ENCODE measurements around the gene LRP2. TPM values are rescaled to one million over a fixed set of nuclear protein-coding genes. Genes with fewer than 3 reads are reported as not detected.

The LRP2 gene
- polyA plus RNA-seq, 1 donor (not counting 4 experiments of a cell fraction or from before 2014, with no cell fraction given) = not detected

DNA sequence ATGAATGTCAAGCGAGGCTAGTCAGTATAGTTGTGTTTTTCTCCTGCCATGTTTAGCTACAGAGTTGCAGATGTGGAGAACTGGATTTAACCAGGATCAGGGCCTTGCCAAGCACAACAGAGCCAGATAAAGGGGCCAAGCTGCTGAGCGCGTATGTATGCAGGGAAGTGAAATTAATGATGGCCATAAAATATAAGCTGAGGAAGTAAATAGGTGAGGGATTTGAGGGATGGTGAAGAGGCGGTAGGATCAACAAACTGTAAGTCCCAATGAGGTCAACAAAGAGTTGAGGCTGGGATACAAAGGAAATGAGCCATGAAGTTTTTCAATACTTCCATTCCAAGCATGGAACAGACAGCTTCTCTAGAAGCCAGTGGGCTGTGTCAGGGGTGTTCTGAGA lies 10.6 kb downstream of the LRP2 start:
- Histone ChIP-seq H3K27ac (ENCODE audit: control insufficient read depth, insufficient read depth, low read length) (no peak overlapping the region), H3K9me1 (ENCODE audit: control insufficient read depth, extremely low read depth, insufficient read depth, low read length) (no peaks in the 10 kb centered on the region), H3K4me3 (ENCODE audit: control insufficient read depth in 2 of 3, extremely low read depth in 1 of 3, insufficient read depth in 2 of 3, low read depth in 1 of 3, low read length in 3 of 3) (no peak overlapping the region), H3K36me3 (ENCODE audit: control insufficient read depth in 2 of 2, extremely low read depth in 1 of 2, insufficient read depth in 2 of 2, low read length in 2 of 2) (no peaks in the 10 kb centered on the region), H3K4me2 (ENCODE audit: control insufficient read depth, extremely low read depth, insufficient read depth, low read depth, low read length) (no peak overlapping the region), H3K27me3 (ENCODE audit: control insufficient read depth, extremely low read depth, insufficient read depth, low read length) (no peaks in the 10 kb centered on the region), H3K79me2 (ENCODE audit: control insufficient read depth, insufficient read depth, low read length) (no peaks in the 10 kb centered on the region), H3K4me1 (ENCODE audit: control insufficient read depth, extremely low read depth, insufficient read depth, low read length) (no peaks in the 10 kb centered on the region), H2AFZ (ENCODE audit: control insufficient read depth, low read length) (no peak overlapping the region), H3K9ac (ENCODE audit: control insufficient read depth, extremely low read depth, insufficient read depth, low read length) (no peak overlapping the region), H4K20me1 (ENCODE audit: control insufficient read depth, extremely low read depth, insufficient read depth, low read length) (no peaks in the 10 kb centered on the region), H3K9me3 (ENCODE audit: control insufficient read depth, low read depth, low read length) (no peaks in the 10 kb centered on the region)
- FAIRE-seq (no peak), DNase-seq (ENCODE audit: low read depth, low spot score) (no peak)
- TF ChIP-seq EZH2 (IDR thresholded peaks at IDR 0.05; ENCODE audit: low read length) = no peak
- TF ChIP-seq, protein P1, sequence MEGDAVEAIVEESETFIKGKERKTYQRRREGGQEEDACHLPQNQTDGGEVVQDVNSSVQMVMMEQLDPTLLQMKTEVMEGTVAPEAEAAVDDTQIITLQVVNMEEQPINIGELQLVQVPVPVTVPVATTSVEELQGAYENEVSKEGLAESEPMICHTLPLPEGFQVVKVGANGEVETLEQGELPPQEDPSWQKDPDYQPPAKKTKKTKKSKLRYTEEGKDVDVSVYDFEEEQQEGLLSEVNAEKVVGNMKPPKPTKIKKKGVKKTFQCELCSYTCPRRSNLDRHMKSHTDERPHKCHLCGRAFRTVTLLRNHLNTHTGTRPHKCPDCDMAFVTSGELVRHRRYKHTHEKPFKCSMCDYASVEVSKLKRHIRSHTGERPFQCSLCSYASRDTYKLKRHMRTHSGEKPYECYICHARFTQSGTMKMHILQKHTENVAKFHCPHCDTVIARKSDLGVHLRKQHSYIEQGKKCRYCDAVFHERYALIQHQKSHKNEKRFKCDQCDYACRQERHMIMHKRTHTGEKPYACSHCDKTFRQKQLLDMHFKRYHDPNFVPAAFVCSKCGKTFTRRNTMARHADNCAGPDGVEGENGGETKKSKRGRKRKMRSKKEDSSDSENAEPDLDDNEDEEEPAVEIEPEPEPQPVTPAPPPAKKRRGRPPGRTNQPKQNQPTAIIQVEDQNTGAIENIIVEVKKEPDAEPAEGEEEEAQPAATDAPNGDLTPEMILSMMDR (optimal IDR thresholded peaks at IDR 0.05 in 1 of 3, IDR thresholded peaks at IDR 0.05 in 1 of 3, conservative IDR thresholded peaks at IDR 0.05 in 1 of 3; ENCODE audit: extremely low read depth in 1 of 3, insufficient read depth in 2 of 3, low read length in 3 of 3) = no peak
- dilution Hi-C loops (cut with MboI; ENCODE audit: extremely low pct_ligation_motif_present, low sequenced_read_pairs) = no loop called here

DNA sequence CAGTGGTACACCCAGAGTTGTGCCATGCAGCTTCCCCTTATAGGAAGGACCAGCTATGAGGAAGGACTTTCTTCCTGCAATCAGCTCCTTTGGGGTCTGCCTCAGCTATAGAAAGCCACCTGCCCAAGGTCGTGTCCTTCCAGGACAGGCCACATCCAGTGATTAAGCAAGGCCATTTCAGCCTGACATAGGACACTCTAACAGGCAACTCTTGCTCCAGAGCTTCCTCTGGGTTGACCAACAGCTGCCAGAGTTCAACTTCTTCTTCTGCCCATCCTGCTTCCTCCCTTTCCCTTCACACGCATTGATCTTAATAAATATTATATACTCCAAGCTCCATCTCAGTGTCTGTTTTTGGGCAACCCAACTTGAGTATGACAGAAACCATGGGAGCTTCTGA lies 12.8 kb downstream of the LRP2 start:
- no peak overlapping the region for H3K4me3 ChIP-seq (ENCODE audit: control insufficient read depth in 2 of 3, extremely low read depth in 1 of 3, insufficient read depth in 2 of 3, low read depth in 1 of 3, low read length in 3 of 3)

More for the DNA sequence above, 12.8 kb downstream of the LRP2 start:
- dilution Hi-C loops (cut with MboI; ENCODE audit: extremely low pct_ligation_motif_present, low sequenced_read_pairs) = no loop called here
- DNase-seq (ENCODE audit: low read depth, low spot score) (no peak), FAIRE-seq (no peak)
- Histone ChIP-seq H3K79me2 (ENCODE audit: control insufficient read depth, insufficient read depth, low read length) (no peaks in the 10 kb centered on the region), H3K27ac (ENCODE audit: control insufficient read depth, insufficient read depth, low read length) (no peak overlapping the region), H3K4me2 (ENCODE audit: control insufficient read depth, extremely low read depth, insufficient read depth, low read depth, low read length) (no peak overlapping the region), H3K4me1 (ENCODE audit: control insufficient read depth, extremely low read depth, insufficient read depth, low read length) (no peaks in the 10 kb centered on the region), H3K9ac (ENCODE audit: control insufficient read depth, extremely low read depth, insufficient read depth, low read length) (no peak overlapping the region), H2AFZ (ENCODE audit: control insufficient read depth, low read length) (no peak overlapping the region), H3K36me3 (ENCODE audit: control insufficient read depth in 2 of 2, extremely low read depth in 1 of 2, insufficient read depth in 2 of 2, low read length in 2 of 2) (no peaks in the 10 kb centered on the region), H3K27me3 (ENCODE audit: control insufficient read depth, extremely low read depth, insufficient read depth, low read length) (no peaks in the 10 kb centered on the region), H4K20me1 (ENCODE audit: control insufficient read depth, extremely low read depth, insufficient read depth, low read length) (no peaks in the 10 kb centered on the region), H3K9me1 (ENCODE audit: control insufficient read depth, extremely low read depth, insufficient read depth, low read length) (no peaks in the 10 kb centered on the region), H3K9me3 (ENCODE audit: control insufficient read depth, low read depth, low read length) (no peaks in the 10 kb centered on the region)
- TF ChIP-seq, protein P1 (optimal IDR thresholded peaks at IDR 0.05 in 1 of 3, IDR thresholded peaks at IDR 0.05 in 1 of 3, conservative IDR thresholded peaks at IDR 0.05 in 1 of 3; ENCODE audit: extremely low read depth in 1 of 3, insufficient read depth in 2 of 3, low read length in 3 of 3) = no peak
- no peak for TF ChIP-seq EZH2 (IDR thresholded peaks at IDR 0.05; ENCODE audit: low read length)

Measured in keratinocyte (primary cell).